SK-N-SH (cell line): ENCODE measurements around the gene GALNT14.

Source experiments
- CTCF ChIP-seq: fragments of 200-600 bp; sonication (generic); IDR thresholded peaks from 2 replicates; pipeline ENCODE4 v1.6.1; 2017; ENCODE audit warnings: antibody characterized with exemption, mild to moderate bottlenecking, moderate library complexity
- EP300 ChIP-seq, 2 experiments: IDR thresholded peaks; 2 replicates each; pipeline versions ENCODE4 v1.4.0 to v1.6.1; 2012; ENCODE audit warnings: borderline replicate concordance in 1 of 2, low read depth in 1 of 2, low read length in 1 of 2
- JUND ChIP-seq: IDR thresholded peaks from 2 replicates; pipeline ENCODE4 v1.4.0; 2012
- REST ChIP-seq: IDR thresholded peaks from 2 replicates; pipeline ENCODE4 v1.6.1; 2012; ENCODE audit warnings: mild to moderate bottlenecking, low read depth, low read length, moderate library complexity

- TF ChIP-seq CTCF: no peak
- TF ChIP-seq REST: no peak
- TF ChIP-seq JUND: no peak
- no peak for TF ChIP-seq EP300 (IDR thresholded peaks at IDR 0.05; ENCODE audit: borderline replicate concordance in 1 of 2, low read depth in 1 of 2, low read length in 1 of 2)
Observed at GRCh38 chr2:30978854-30979253, 159.4 kb downstream of the GALNT14 start.
